HEK293 (cell line): ENCODE data around the gene FHAD1.
A peak's percentile ranks its signal among the peaks of the same experiment; 100 is the strongest.

Experiments
- CTCF ChIA-PET: fragments of 350-600 bp; formaldehyde crosslinking; extraction: SDS; loops from one replicate; lab custom pipeline; 2021; ENCODE audit warnings: antibody characterized with exemption; lab: Yijun Ruan, JAX
- POLR2A ChIA-PET: fragments of 300-600 bp; formaldehyde crosslinking; extraction: SDS; loops from one replicate; lab custom pipeline; 2020; ENCODE audit warnings: antibody characterized with exemption, inconsistent platforms; lab: Yijun Ruan, JAX
- H3K27ac ChIP-seq: fragments of 200-500 bp; sonication (Bioruptor generic); 2 replicates; pipeline ENCODE4 v1.5.1; 2014; ENCODE audit warnings: low read depth, low read length, control low read depth, inconsistent platforms; ENCODE audit errors: extremely low read depth
- H3K36me3 ChIP-seq, 2 experiments: fragments of 200-500 bp in 1 of 2; sonication (Bioruptor generic) in 1 of 2; 1 replicate in 1 of 2; 2 replicates in 1 of 2; pipeline ENCODE4 v1.5.1; 2014 to 2017; ENCODE audit warnings: inconsistent platforms in 2 of 2, low read length in 2 of 2; ENCODE audit not compliant: control insufficient read depth in 2 of 2, insufficient read depth in 1 of 2
- H3K4me1 ChIP-seq: fragments of 200-500 bp; sonication (Bioruptor generic); 2 replicates; pipeline ENCODE4 v1.5.1; 2014; ENCODE audit warnings: mild to moderate bottlenecking, low read length, inconsistent platforms; ENCODE audit not compliant: control insufficient read depth, insufficient read depth
- H3K4me3 ChIP-seq: 2 replicates; pipeline ENCODE4 v1.5.1; 2011; ENCODE audit warnings: low read depth, mild to moderate bottlenecking, control low read depth, low read length, moderate library complexity
- H3K9me3 ChIP-seq: fragments of 200-500 bp; sonication (Bioruptor generic); 2 replicates; pipeline ENCODE4 v1.5.1; 2014; ENCODE audit warnings: low read depth, low read length, inconsistent platforms; ENCODE audit not compliant: control insufficient read depth, insufficient read depth
- CTCF ChIP-seq: fragments of 450-650 bp; formaldehyde crosslinking; IDR thresholded peaks from 2 replicates; pipeline ENCODE4 v1.5.1; 2016; ENCODE audit warnings: missing biosample characterization, missing genetic modification characterization
- MZF1 ChIP-seq: fragments of 450-650 bp; formaldehyde crosslinking; IDR thresholded peaks from 2 replicates; pipeline ENCODE4 v1.5.1; 2017; ENCODE audit warnings: missing biosample characterization, missing genetic modification characterization, borderline replicate concordance
- PRDM10 ChIP-seq: fragments of 450-650 bp; formaldehyde crosslinking; IDR thresholded peaks from 2 replicates; pipeline ENCODE4 v1.5.1; 2016; ENCODE audit warnings: missing biosample characterization, missing genetic modification characterization
- SETDB1 ChIP-seq: IDR thresholded peaks from one replicate; pipeline ENCODE4 v1.6.1; 2017; ENCODE audit warnings: mild to moderate bottlenecking, low read length, moderate library complexity, mixed read lengths; ENCODE audit not compliant: insufficient read length
- SP2 ChIP-seq: fragments of 450-650 bp; formaldehyde crosslinking; IDR thresholded peaks from 2 replicates; pipeline ENCODE4 v1.5.1; 2016; ENCODE audit warnings: missing biosample characterization, missing genetic modification characterization
- ZBTB20 ChIP-seq: fragments of 450-650 bp; formaldehyde crosslinking; IDR thresholded peaks from 2 replicates; pipeline ENCODE4 v1.5.1; 2016; ENCODE audit warnings: missing biosample characterization, missing genetic modification characterization
- ZBTB26 ChIP-seq: fragments of 450-650 bp; formaldehyde crosslinking; optimal IDR thresholded peaks from 2 replicates; pipeline ENCODE3; 2016; ENCODE audit warnings: missing biosample characterization, mild to moderate bottlenecking, missing genetic modification characterization
- ZBTB8A ChIP-seq: fragments of 450-650 bp; formaldehyde crosslinking; IDR thresholded peaks from 2 replicates; pipeline ENCODE4 v1.5.1; 2016; ENCODE audit warnings: missing biosample characterization, missing genetic modification characterization
- ZFHX2 ChIP-seq: fragments of 450-650 bp; formaldehyde crosslinking; conservative IDR thresholded peaks from 2 replicates; pipeline ENCODE4 v1.5.1; 2016; ENCODE audit warnings: missing biosample characterization, missing genetic modification characterization
- ZNF114 ChIP-seq: fragments of 450-650 bp; formaldehyde crosslinking; IDR thresholded peaks from 2 replicates; pipeline ENCODE4 v1.5.0; 2017; ENCODE audit warnings: missing biosample characterization, missing genetic modification characterization
- ZNF19 ChIP-seq: fragments of 450-650 bp; formaldehyde crosslinking; IDR thresholded peaks from 2 replicates; pipeline ENCODE4; 2016; ENCODE audit warnings: missing biosample characterization, missing genetic modification characterization, low read depth
- ZNF24 ChIP-seq: fragments of 450-650 bp; formaldehyde crosslinking; IDR thresholded peaks from 2 replicates; pipeline ENCODE4 v1.5.1; 2016; ENCODE audit warnings: missing biosample characterization, missing genetic modification characterization
- ZNF280C ChIP-seq: fragments of 450-650 bp; formaldehyde crosslinking; IDR thresholded peaks from 2 replicates; pipeline ENCODE4 v1.5.1; 2016; ENCODE audit warnings: missing biosample characterization, missing genetic modification characterization
- ZNF324 ChIP-seq: fragments of 450-650 bp; formaldehyde crosslinking; IDR thresholded peaks from 2 replicates; pipeline ENCODE4 v1.5.1; 2016; ENCODE audit warnings: missing biosample characterization, missing genetic modification characterization
- ZNF366 ChIP-seq: fragments of 450-650 bp; formaldehyde crosslinking; conservative IDR thresholded peaks from 2 replicates; pipeline ENCODE4 v1.5.1; 2016; ENCODE audit warnings: missing biosample characterization, missing genetic modification characterization
- ZNF48 ChIP-seq: fragments of 450-650 bp; formaldehyde crosslinking; IDR thresholded peaks from 2 replicates; pipeline ENCODE4 v1.5.1; 2016; ENCODE audit warnings: missing biosample characterization, missing genetic modification characterization
- ZNF76 ChIP-seq: fragments of 450-650 bp; formaldehyde crosslinking; IDR thresholded peaks from 2 replicates; pipeline ENCODE4; 2016; ENCODE audit warnings: low read depth, missing biosample characterization, missing genetic modification characterization, borderline replicate concordance

FHAD1 gene

GRCh38 chr1:15320267-15320666 is 73.2 kb downstream of the FHAD1 start:
- CTCF ChIA-PET = interaction anchor here (1.3 to 1.7 kb wide), 4 partner anchors 16 to 111 kb away, joined by 3 to 6 read pairs (median 5); no protein-coding TSS in a partner anchor
- TF ChIP-seq ZNF48 (tag by site-specific recombination) = no peak
- peak; percentile 89 for TF ChIP-seq SETDB1
- H3K4me1 ChIP-seq = no peaks in the 10 kb centered on the region
- POLR2A ChIA-PET = no interaction called here
- H3K36me3 ChIP-seq = no peaks in the 10 kb centered on the region
- H3K27ac ChIP-seq = no peak overlapping the region
- H3K4me3 ChIP-seq = no peak overlapping the region
- no peaks in the 10 kb centered on the region for H3K9me3 ChIP-seq

GRCh38 chr1:15321601-15322000 is 74.6 kb downstream of the FHAD1 start:
- no peaks in the 10 kb centered on the region for H3K9me3 ChIP-seq
- TF ChIP-seq ZBTB26 (no peak), ZNF76 (tag by site-specific recombination) (no peak), ZNF19 (tag by site-specific recombination) (no peak), ZNF24 (tag by site-specific recombination) (no peak), ZFHX2 (tag by site-specific recombination) (no peak)
- no peaks in the 10 kb centered on the region for H3K36me3 ChIP-seq
- H3K4me3 ChIP-seq = no peak overlapping the region
- POLR2A ChIA-PET = no interaction called here
- no peak overlapping the region for H3K27ac ChIP-seq
- H3K4me1 ChIP-seq = peaks cover 1% of the 10 kb centered on the region
- CTCF ChIA-PET = interaction anchor here (0.6 to 4.4 kb wide), 2 partner anchors 107 to 1521 kb away, joined by 3 to 145 read pairs; no protein-coding TSS in a partner anchor

GRCh38 chr1:15322648-15323350 is 75.8 kb downstream of the FHAD1 start:
- Histone ChIP-seq H3K4me1 (peaks cover 6% of the 10 kb centered on the region), H3K4me3 (no peak overlapping the region), H3K27ac (no peak overlapping the region), H3K36me3 (no peaks in the 10 kb centered on the region), H3K9me3 (no peaks in the 10 kb centered on the region)
- ChIA-PET POLR2A (no interaction called here), CTCF (interaction anchor here (0.5 to 4.4 kb wide), 37 partner anchors 8 to 1827 kb away, joined by 3 to 145 read pairs (median 4); no protein-coding TSS in a partner anchor)
- TF ChIP-seq ZNF366 (tag by site-specific recombination) (no peak), SP2 (tag by site-specific recombination) (no peak), ZFHX2 (tag by site-specific recombination) (0 out of 2 replicates have a peak, but pooled peaks have one; percentile 6)

GRCh38 chr1:15323351-15323988 is 76.4 kb downstream of the FHAD1 start:
- POLR2A ChIA-PET = no interaction called here
- no peaks in the 10 kb centered on the region for H3K36me3 ChIP-seq
- H3K4me1 ChIP-seq = peaks cover 6% of the 10 kb centered on the region
- CTCF ChIA-PET = interaction anchor here (0.5 to 4.4 kb wide), 49 partner anchors 8 to 1827 kb away, joined by 3 to 145 read pairs (median 4); no protein-coding TSS in a partner anchor
- H3K27ac ChIP-seq = no peak overlapping the region
- H3K4me3 ChIP-seq = no peak overlapping the region
- no peaks in the 10 kb centered on the region for H3K9me3 ChIP-seq
- TF ChIP-seq ZNF324 (tag by site-specific recombination) (no peak), MZF1 (tag by site-specific recombination) (no peak), ZBTB8A (tag by site-specific recombination) (peak; percentile 69), CTCF (peak; percentile 82), ZBTB20 (tag by site-specific recombination) (no peak), ZNF280C (tag by site-specific recombination) (no peak), ZNF114 (tag by site-specific recombination) (no peak), PRDM10 (tag by site-specific recombination) (peak; percentile 89)
